HG03354 (cell line): ENCODE results near the gene SKAP2.

Source experiments
- ATAC-seq: cut with Tn5 transposase; IDR thresholded peaks from one replicate; pipeline ENCODE4 v1.9.1; 2021; ENCODE audit warnings: mild to moderate bottlenecking; ENCODE audit not compliant: unreplicated experiment, poor library complexity, severe bottlenecking

The SKAP2 gene

GRCh38 chr7:26619348-26619984, 244.9 kb downstream of the SKAP2 start:
- no peak for ATAC-seq

DNA sequence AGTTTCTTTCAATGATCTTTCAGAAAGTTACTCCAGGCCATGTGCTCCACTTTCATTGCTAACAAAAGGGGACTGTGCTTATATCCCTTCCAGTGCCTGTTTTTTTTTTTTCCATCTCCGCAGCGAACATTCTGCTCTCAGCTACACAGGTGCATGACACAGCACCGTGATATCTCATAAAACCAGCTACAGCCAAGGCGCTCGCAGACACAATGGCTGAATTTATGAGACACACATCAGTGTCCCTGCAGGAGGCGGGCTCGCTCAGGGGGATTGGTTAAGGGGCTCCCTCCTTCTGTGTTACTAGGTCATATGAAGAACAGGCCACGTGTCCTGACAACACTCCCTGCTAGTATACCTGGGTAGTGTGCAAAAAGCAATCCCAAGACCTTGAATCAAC, 245.5 kb downstream of the SKAP2 start:
- no peak for ATAC-seq

- ATAC-seq = no peak
These were observed 245.9 kb downstream of the SKAP2 start for GRCh38 chr7:26618449-26618848.
